ENCODE measurements around the gene ZSWIM1. TPM values are rescaled to one million over a fixed set of nuclear protein-coding genes. Genes with fewer than 3 reads are reported as not detected.
A peak's percentile ranks its signal among the peaks of the same experiment; 100 is the strongest.
"Not testable (repeated sequence)": the region's sequence is repeated elsewhere in the genome, so short reads cannot be mapped to it uniquely, and the experiment has no call there.

ZSWIM1 gene
- total RNA-seq, 1 experiment from 2014 or later, result 19.0 TPM

GRCh38 chr20:45896641-45897161, 15.7 kb downstream of the ZSWIM1 start:
- no peak for DNase-seq
- H2AFZ ChIP-seq (ENCODE audit: low read length), result no peak overlapping the region
- H3K27me3 ChIP-seq (ENCODE audit: low read length), result no peaks in the 10 kb centered on the region
- H3K79me2 ChIP-seq (ENCODE audit: low read length), result peaks cover 5% of the 10 kb centered on the region
- H3K9me2 ChIP-seq (replicated peaks; ENCODE audit: insufficient read depth, low read length), result no peaks in the 10 kb centered on the region
- peaks cover 11% of the 10 kb centered on the region; the same call in 1 of the 2 replicates for H3K36me3 ChIP-seq (ENCODE audit: insufficient read depth, low read length)
- H3K4me3 ChIP-seq (ENCODE audit: low read length), result no peak overlapping the region
- H3K4me1 ChIP-seq (ENCODE audit: low read length), result peaks cover 28% of the 10 kb centered on the region
- H4K20me1 ChIP-seq (ENCODE audit: insufficient read depth, low read depth, low read length), result no peaks in the 10 kb centered on the region
- H3K4me2 ChIP-seq (ENCODE audit: low read depth, low read length, poor library complexity, severe bottlenecking), result no peak overlapping the region
- no peak overlapping the region for H3K9ac ChIP-seq (ENCODE audit: low read length)
- H3K27ac ChIP-seq (ENCODE audit: low read length), result no peak overlapping the region
- H3K9me3 ChIP-seq (ENCODE audit: low read length), result no peaks in the 10 kb centered on the region

- no peak overlapping the region for H3K4me2 ChIP-seq (ENCODE audit: low read depth, low read length, poor library complexity, severe bottlenecking)
- H3K9me2 ChIP-seq (replicated peaks; ENCODE audit: insufficient read depth, low read length), result no peaks in the 10 kb centered on the region
- no peak overlapping the region for H3K27ac ChIP-seq (ENCODE audit: low read length)
- no peak overlapping the region for H2AFZ ChIP-seq (ENCODE audit: low read length)
- no peak overlapping the region for H3K9ac ChIP-seq (ENCODE audit: low read length)
- peaks cover 11% of the 10 kb centered on the region; the same call in 1 of the 2 replicates for H3K36me3 ChIP-seq (ENCODE audit: insufficient read depth, low read length)
- H3K9me3 ChIP-seq (ENCODE audit: low read length), result no peaks in the 10 kb centered on the region
- no peaks in the 10 kb centered on the region for H4K20me1 ChIP-seq (ENCODE audit: insufficient read depth, low read depth, low read length)
- DNase-seq, result no peak
- H3K4me3 ChIP-seq (ENCODE audit: low read length), result no peak overlapping the region
- H3K4me1 ChIP-seq (ENCODE audit: low read length), result peaks cover 28% of the 10 kb centered on the region
- no peaks in the 10 kb centered on the region for H3K27me3 ChIP-seq (ENCODE audit: low read length)
- H3K79me2 ChIP-seq (ENCODE audit: low read length), result no peaks in the 10 kb centered on the region
These were observed 16.3 kb downstream of the ZSWIM1 start for GRCh38 chr20:45897289-45897688.

GRCh38 chr20:45897692-45898091, 16.7 kb downstream of the ZSWIM1 start:
- H3K9me2 ChIP-seq (replicated peaks; ENCODE audit: insufficient read depth, low read length), result no peaks in the 10 kb centered on the region
- H4K20me1 ChIP-seq (ENCODE audit: insufficient read depth, low read depth, low read length), result no peaks in the 10 kb centered on the region
- peaks cover 11% of the 10 kb centered on the region; the same call in 1 of the 2 replicates for H3K36me3 ChIP-seq (ENCODE audit: insufficient read depth, low read length)
- peaks cover 28% of the 10 kb centered on the region for H3K4me1 ChIP-seq (ENCODE audit: low read length)
- H3K4me3 ChIP-seq (ENCODE audit: low read length), result no peak overlapping the region
- DNase-seq, result no peak
- no peak overlapping the region for H2AFZ ChIP-seq (ENCODE audit: low read length)
- no peak overlapping the region for H3K9ac ChIP-seq (ENCODE audit: low read length)
- no peaks in the 10 kb centered on the region for H3K79me2 ChIP-seq (ENCODE audit: low read length)
- no peaks in the 10 kb centered on the region for H3K9me3 ChIP-seq (ENCODE audit: low read length)
- no peak overlapping the region for H3K4me2 ChIP-seq (ENCODE audit: low read depth, low read length, poor library complexity, severe bottlenecking)
- H3K27me3 ChIP-seq (ENCODE audit: low read length), result no peaks in the 10 kb centered on the region
- no peak overlapping the region for H3K27ac ChIP-seq (ENCODE audit: low read length)

GRCh38 chr20:45898285-45898684, 17.3 kb downstream of the ZSWIM1 start:
- Histone ChIP-seq H3K9ac (ENCODE audit: low read length) (no peak overlapping the region), H3K4me3 (ENCODE audit: low read length) (no peak overlapping the region), H3K79me2 (ENCODE audit: low read length) (no peaks in the 10 kb centered on the region), H3K27me3 (ENCODE audit: low read length) (no peaks in the 10 kb centered on the region), H3K27ac (ENCODE audit: low read length) (no peak overlapping the region), H3K9me2 (replicated peaks; ENCODE audit: insufficient read depth, low read length) (no peaks in the 10 kb centered on the region), H4K20me1 (ENCODE audit: insufficient read depth, low read depth, low read length) (no peaks in the 10 kb centered on the region), H2AFZ (ENCODE audit: low read length) (no peak overlapping the region), H3K36me3 (ENCODE audit: insufficient read depth, low read length) (peaks cover 11% of the 10 kb centered on the region; the same call in 1 of the 2 replicates), H3K9me3 (ENCODE audit: low read length) (no peaks in the 10 kb centered on the region), H3K4me1 (ENCODE audit: low read length) (peaks cover 29% of the 10 kb centered on the region), H3K4me2 (ENCODE audit: low read depth, low read length, poor library complexity, severe bottlenecking) (no peak overlapping the region)
- no peak for DNase-seq

GRCh38 chr20:45899046-45899835, 18.2 kb downstream of the ZSWIM1 start:
- H3K9me3 ChIP-seq (ENCODE audit: low read length), result no peaks in the 10 kb centered on the region
- H3K27me3 ChIP-seq (ENCODE audit: low read length), result no peaks in the 10 kb centered on the region
- no peak for DNase-seq
- no peaks in the 10 kb centered on the region for H4K20me1 ChIP-seq (ENCODE audit: insufficient read depth, low read depth, low read length)
- no peaks in the 10 kb centered on the region for H3K9me2 ChIP-seq (replicated peaks; ENCODE audit: insufficient read depth, low read length)
- H3K79me2 ChIP-seq (ENCODE audit: low read length), result no peaks in the 10 kb centered on the region
- H3K4me3 ChIP-seq (ENCODE audit: low read length), result no peak overlapping the region
- peaks cover 39% of the 10 kb centered on the region for H3K4me1 ChIP-seq (ENCODE audit: low read length)
- H3K36me3 ChIP-seq (ENCODE audit: insufficient read depth, low read length), result peaks cover 6% of the 10 kb centered on the region; the same call in 1 of the 2 replicates
- H3K4me2 ChIP-seq (ENCODE audit: low read depth, low read length, poor library complexity, severe bottlenecking), result no peak overlapping the region
- no peak overlapping the region for H3K9ac ChIP-seq (ENCODE audit: low read length)
- no peak overlapping the region for H3K27ac ChIP-seq (ENCODE audit: low read length)
- no peak overlapping the region for H2AFZ ChIP-seq (ENCODE audit: low read length)

GRCh38 chr20:45901332-45901731, 20.3 kb downstream of the ZSWIM1 start:
- peaks cover 55% of the 10 kb centered on the region for H3K4me1 ChIP-seq (ENCODE audit: low read length)

GRCh38 chr20:45902199-45902701, 21.2 kb downstream of the ZSWIM1 start:
- H3K9me3 ChIP-seq (ENCODE audit: low read length), result no peaks in the 10 kb centered on the region
- peak overlapping the region; percentile 87 for H3K4me2 ChIP-seq (ENCODE audit: low read depth, low read length, poor library complexity, severe bottlenecking)
- peak overlapping the region; percentile 59 for H3K4me3 ChIP-seq (ENCODE audit: low read length)
- no peak overlapping the region for H2AFZ ChIP-seq (ENCODE audit: low read length)
- peak; percentile 89 for DNase-seq
- H3K9ac ChIP-seq (ENCODE audit: low read length), result peak overlapping the region; percentile 66
- no peaks in the 10 kb centered on the region for H3K27me3 ChIP-seq (ENCODE audit: low read length)
- no peaks in the 10 kb centered on the region for H3K79me2 ChIP-seq (ENCODE audit: low read length)
- H3K9me2 ChIP-seq (replicated peaks; ENCODE audit: insufficient read depth, low read length), result no peaks in the 10 kb centered on the region
- H3K4me1 ChIP-seq (ENCODE audit: low read length), result peaks cover 55% of the 10 kb centered on the region
- no peaks in the 10 kb centered on the region for H4K20me1 ChIP-seq (ENCODE audit: insufficient read depth, low read depth, low read length)
- H3K27ac ChIP-seq (ENCODE audit: low read length), result peak overlapping the region; percentile 95
- 0 out of 2 replicates have a peak, but pooled peaks cover 3% of the 10 kb centered on the region for H3K36me3 ChIP-seq (ENCODE audit: insufficient read depth, low read length)

More at GRCh38 chr20:45901332-45901731, 20.3 kb downstream of the ZSWIM1 start:
- peak overlapping the region; percentile 95 for H3K27ac ChIP-seq (ENCODE audit: low read length)
- H4K20me1 ChIP-seq (ENCODE audit: insufficient read depth, low read depth, low read length); H3K27me3 ChIP-seq (ENCODE audit: low read length); DNase-seq; H3K36me3 ChIP-seq (ENCODE audit: insufficient read depth, low read length); H3K4me3 ChIP-seq (ENCODE audit: low read length); H3K9ac ChIP-seq (ENCODE audit: low read length); H3K9me3 ChIP-seq (ENCODE audit: low read length); H3K79me2 ChIP-seq (ENCODE audit: low read length); H3K9me2 ChIP-seq (replicated peaks; ENCODE audit: insufficient read depth, low read length); H2AFZ ChIP-seq (ENCODE audit: low read length); H3K4me2 ChIP-seq (ENCODE audit: low read depth, low read length, poor library complexity, severe bottlenecking): not testable (repeated sequence)
